ENCODE measurements around the gene VPS25. TPM values are rescaled to one million over a fixed set of nuclear protein-coding genes. Genes with fewer than 3 reads are reported as not detected.

Gene VPS25
- polyA plus RNA-seq, 1 donor from 2014 or later = 133 TPM

GRCh38 chr17:42798011-42798382 is 24.7 kb downstream of the VPS25 start:
- H3K4me3 ChIP-seq (ENCODE audit: low read length) = peak overlapping the region; percentile 74
- H3K9me2 ChIP-seq (ENCODE audit: insufficient read depth, low read length) = no peaks in the 10 kb centered on the region
- no peaks in the 10 kb centered on the region for H4K20me1 ChIP-seq (ENCODE audit: insufficient read depth)
- H3K27ac ChIP-seq (ENCODE audit: low read length) = peak overlapping the region; percentile 48
- peak overlapping the region; percentile 77 for H3K9ac ChIP-seq (ENCODE audit: low read length)
- H3K79me2 ChIP-seq (replicated peaks; ENCODE audit: insufficient read depth, low read length) = peaks cover 14% of the 10 kb centered on the region
- peaks cover 3% of the 10 kb centered on the region for H3K27me3 ChIP-seq (ENCODE audit: insufficient read depth, low read depth, low read length)
- TF ChIP-seq RAD21 (conservative IDR thresholded peaks at IDR 0.05) (no peak), MXI1 (conservative IDR thresholded peaks at IDR 0.05; ENCODE audit: poor library complexity, severe bottlenecking) (no peak), POLR2AphosphoS5 (IDR thresholded peaks at IDR 0.05) (no peak), TAF1 (IDR thresholded peaks at IDR 0.05; ENCODE audit: low read depth) (no peak), EP300 (conservative IDR thresholded peaks at IDR 0.05; ENCODE audit: poor library complexity, severe bottlenecking) (no peak), REST (IDR thresholded peaks at IDR 0.05; ENCODE audit: borderline replicate concordance) (peak; percentile 1)
- peak overlapping the region; percentile 83 for H3K4me2 ChIP-seq (ENCODE audit: low read length)
- no peaks in the 10 kb centered on the region for H3K36me3 ChIP-seq (ENCODE audit: insufficient read depth, low read length)
- H3K9me3 ChIP-seq (ENCODE audit: low read length) = no peaks in the 10 kb centered on the region
- H2AFZ ChIP-seq (ENCODE audit: low read depth, low read length) = peak overlapping the region; percentile 94
- H3F3A ChIP-seq (ENCODE audit: insufficient read depth, low read length, poor library complexity, severe bottlenecking) = no peaks in the 10 kb centered on the region

GRCh38 chr17:42798383-42799380 is 25.4 kb downstream of the VPS25 start, which contains the start of the genes CNTD1 and COA3:
CNTD1 (plus strand) TSS chr17:42798861; CDS start chr17:42799068, 207 bp downstream.
COA3 (minus strand) TSS chr17:42798704; CDS start chr17:42798681, 23 bp downstream.
- peak within 1 kb of the TSS; percentile 83 for H3K4me2 ChIP-seq (ENCODE audit: low read length)
- H3K9me2 ChIP-seq (ENCODE audit: insufficient read depth, low read length) = no peaks in the 10 kb centered on the region
- peaks cover 3% of the 10 kb centered on the region for H3K27me3 ChIP-seq (ENCODE audit: insufficient read depth, low read depth, low read length)
- H4K20me1 ChIP-seq (ENCODE audit: insufficient read depth) = no peaks in the 10 kb centered on the region
- no peaks in the 10 kb centered on the region for H3F3A ChIP-seq (ENCODE audit: insufficient read depth, low read length, poor library complexity, severe bottlenecking)
- H2AFZ ChIP-seq (ENCODE audit: low read depth, low read length) = peak within 1 kb of the TSS; percentile 94
- peak within 1 kb of the TSS; percentile 48 for H3K27ac ChIP-seq (ENCODE audit: low read length)
- peaks cover 14% of the 10 kb centered on the region for H3K79me2 ChIP-seq (replicated peaks; ENCODE audit: insufficient read depth, low read length)
- H3K9me3 ChIP-seq (ENCODE audit: low read length) = no peaks in the 10 kb centered on the region
- H3K4me3 ChIP-seq (ENCODE audit: low read length) = peak within 1 kb of the TSS; percentile 74
- H3K9ac ChIP-seq (ENCODE audit: low read length) = peak within 1 kb of the TSS; percentile 77
- TF ChIP-seq EP300 (conservative IDR thresholded peaks at IDR 0.05; ENCODE audit: poor library complexity, severe bottlenecking) = no peak
- no peak for TF ChIP-seq CTCF (IDR thresholded peaks at IDR 0.05; ENCODE audit: poor library complexity, severe bottlenecking)
- no peak for TF ChIP-seq EZH2 (IDR thresholded peaks at IDR 0.05; ENCODE audit: borderline replicate concordance, insufficient read depth, low read length, poor library complexity, severe bottlenecking)
- TF ChIP-seq REST (IDR thresholded peaks at IDR 0.05; ENCODE audit: borderline replicate concordance) = peak; percentile 61
- TF ChIP-seq MXI1 (conservative IDR thresholded peaks at IDR 0.05; ENCODE audit: poor library complexity, severe bottlenecking) = peak; percentile 71
- peak; percentile 58 for TF ChIP-seq TAF1 (IDR thresholded peaks at IDR 0.05; ENCODE audit: low read depth)
- TF ChIP-seq RAD21 (conservative IDR thresholded peaks at IDR 0.05) = no peak
- peak; percentile 85 for TF ChIP-seq POLR2AphosphoS5 (IDR thresholded peaks at IDR 0.05)
- H3K36me3 ChIP-seq (ENCODE audit: insufficient read depth, low read length) = no peaks in the 10 kb centered on the region
